ENCODE measurements around the gene SCP2. TPM values are rescaled to one million over a fixed set of nuclear protein-coding genes. Genes with fewer than 3 reads are reported as not detected.

The SCP2 gene
- total RNA-seq, 2 donors from 2014 or later = 69.3 to 99.4 TPM

DNA sequence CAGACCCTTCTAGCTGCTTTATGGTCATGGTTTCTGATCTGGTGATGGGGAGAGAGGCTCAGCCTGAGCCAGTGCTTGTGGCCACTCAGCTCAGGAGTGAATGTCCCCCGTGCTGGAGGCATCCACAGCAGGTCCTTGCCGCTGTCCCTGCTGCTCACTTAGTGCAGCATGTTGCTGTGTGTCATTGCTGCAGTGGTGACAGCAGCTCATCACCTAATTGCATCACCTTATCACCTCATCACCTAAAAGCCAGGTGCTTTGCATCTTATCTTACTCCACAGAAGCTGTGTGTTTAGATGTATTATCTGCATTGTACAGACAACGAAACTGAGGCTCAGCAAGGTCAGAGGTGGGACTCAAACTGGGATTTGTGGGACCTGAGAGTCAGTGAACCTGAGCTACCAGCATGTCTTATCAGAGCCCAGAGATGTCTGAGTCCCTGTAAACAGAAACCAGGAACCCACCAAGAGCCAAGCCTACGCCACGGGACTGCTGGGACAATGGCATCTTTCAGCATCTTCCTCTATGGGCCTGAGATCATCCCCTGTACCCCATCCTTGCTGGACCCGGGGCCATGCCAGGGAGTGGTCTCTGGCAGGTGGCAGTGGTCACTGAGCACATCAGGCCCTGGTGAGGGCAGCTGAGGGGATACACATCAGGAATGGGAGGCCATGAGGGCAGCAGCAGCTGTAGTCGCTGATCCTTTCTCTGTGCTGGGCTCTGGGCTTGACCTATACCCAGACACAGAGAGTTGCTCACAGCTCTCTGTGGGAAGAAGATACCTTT is 141.4 kb downstream of the SCP2 start:
- H3K4me3 Mint-ChIP-seq = no peak overlapping the region
- H3K9me3 Mint-ChIP-seq = no peaks in the 10 kb centered on the region
- peak; percentile 44 for DNase-seq

DNA sequence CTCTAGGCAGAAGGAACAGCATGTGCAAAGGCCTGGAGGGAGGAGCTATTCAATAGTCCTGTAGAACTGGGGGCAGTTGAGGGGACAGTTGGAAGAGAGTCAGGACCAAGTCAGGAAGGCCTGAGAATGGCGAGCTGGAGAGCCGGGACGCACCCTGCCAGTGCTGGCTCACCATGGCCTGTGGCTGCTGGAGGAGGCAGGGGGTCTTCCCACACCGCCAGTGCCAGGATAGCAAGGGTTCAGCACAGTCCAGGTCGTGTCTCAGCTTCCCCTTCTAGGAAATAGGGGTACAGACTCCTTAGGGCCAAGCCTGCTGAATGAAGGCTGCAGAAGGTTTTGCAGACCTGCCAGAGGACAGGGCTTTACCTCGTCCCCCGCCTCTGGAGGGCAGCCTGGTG is 142.2 kb downstream of the SCP2 start:
- peaks cover 40% of the 10 kb centered on the region for H3K27me3 ChIP-seq (ENCODE audit: control insufficient read depth, insufficient read depth, low read length, poor library complexity, severe bottlenecking)
- no peaks in the 10 kb centered on the region for H3K9me3 ChIP-seq (ENCODE audit: control insufficient read depth, low read length)
- H3K4me3 ChIP-seq (ENCODE audit: low read length) = no peak overlapping the region
- H3K27ac Mint-ChIP-seq = no peak overlapping the region
- H3K4me1 ChIP-seq (ENCODE audit: control insufficient read depth, insufficient read depth, low read length) = peaks cover 2% of the 10 kb centered on the region
- WGBS, 2 experiments (ENCODE audit: insufficient coverage in 1 of 2, insufficient read length in 1 of 2) = 91 to 94% methylated on average over 4 to 7 of the region's 7 CpGs
- H3K4me1 Mint-ChIP-seq = peaks cover 1% of the 10 kb centered on the region
- no peak overlapping the region for H3K4me3 Mint-ChIP-seq
- no peaks in the 10 kb centered on the region for H3K36me3 ChIP-seq (ENCODE audit: control insufficient read depth, insufficient read depth, low read length)
- no peaks in the 10 kb centered on the region for H3K9me3 Mint-ChIP-seq
- no peaks in the 10 kb centered on the region for H3K36me3 Mint-ChIP-seq (ENCODE audit: low read depth)
- H3K9ac ChIP-seq (ENCODE audit: extremely low read depth, low read length, poor library complexity, severe bottlenecking) = no peak overlapping the region
- H3K27ac ChIP-seq (ENCODE audit: low read depth, low read length) = no peak overlapping the region
- TF ChIP-seq, protein P1, sequence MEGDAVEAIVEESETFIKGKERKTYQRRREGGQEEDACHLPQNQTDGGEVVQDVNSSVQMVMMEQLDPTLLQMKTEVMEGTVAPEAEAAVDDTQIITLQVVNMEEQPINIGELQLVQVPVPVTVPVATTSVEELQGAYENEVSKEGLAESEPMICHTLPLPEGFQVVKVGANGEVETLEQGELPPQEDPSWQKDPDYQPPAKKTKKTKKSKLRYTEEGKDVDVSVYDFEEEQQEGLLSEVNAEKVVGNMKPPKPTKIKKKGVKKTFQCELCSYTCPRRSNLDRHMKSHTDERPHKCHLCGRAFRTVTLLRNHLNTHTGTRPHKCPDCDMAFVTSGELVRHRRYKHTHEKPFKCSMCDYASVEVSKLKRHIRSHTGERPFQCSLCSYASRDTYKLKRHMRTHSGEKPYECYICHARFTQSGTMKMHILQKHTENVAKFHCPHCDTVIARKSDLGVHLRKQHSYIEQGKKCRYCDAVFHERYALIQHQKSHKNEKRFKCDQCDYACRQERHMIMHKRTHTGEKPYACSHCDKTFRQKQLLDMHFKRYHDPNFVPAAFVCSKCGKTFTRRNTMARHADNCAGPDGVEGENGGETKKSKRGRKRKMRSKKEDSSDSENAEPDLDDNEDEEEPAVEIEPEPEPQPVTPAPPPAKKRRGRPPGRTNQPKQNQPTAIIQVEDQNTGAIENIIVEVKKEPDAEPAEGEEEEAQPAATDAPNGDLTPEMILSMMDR (conservative IDR thresholded peaks at IDR 0.05) = no peak
- H3K27me3 Mint-ChIP-seq (ENCODE audit: insufficient read depth) = peaks cover 30% of the 10 kb centered on the region
- peak; percentile 44 for DNase-seq

More for the DNA sequence above, 141.4 kb downstream of the SCP2 start:
- H3K27me3 Mint-ChIP-seq (ENCODE audit: insufficient read depth) = peaks cover 38% of the 10 kb centered on the region
- no peaks in the 10 kb centered on the region for H3K36me3 Mint-ChIP-seq (ENCODE audit: low read depth)
- H3K27me3 ChIP-seq (ENCODE audit: control insufficient read depth, insufficient read depth, low read length, poor library complexity, severe bottlenecking) = peaks cover 47% of the 10 kb centered on the region
- no peaks in the 10 kb centered on the region for H3K36me3 ChIP-seq (ENCODE audit: control insufficient read depth, insufficient read depth, low read length)
- H3K4me3 ChIP-seq (ENCODE audit: low read length) = no peak overlapping the region
- peaks cover 2% of the 10 kb centered on the region for H3K4me1 ChIP-seq (ENCODE audit: control insufficient read depth, insufficient read depth, low read length)
- H3K27ac ChIP-seq (ENCODE audit: low read depth, low read length) = no peak overlapping the region
- no peaks in the 10 kb centered on the region for H3K9me3 ChIP-seq (ENCODE audit: control insufficient read depth, low read length)
- H3K27ac Mint-ChIP-seq = no peak overlapping the region
- TF ChIP-seq, protein P1 (conservative IDR thresholded peaks at IDR 0.05) = no peak
- H3K9ac ChIP-seq (ENCODE audit: extremely low read depth, low read length, poor library complexity, severe bottlenecking) = no peak overlapping the region
- 89 to 90% methylated on average over 5 to 7 of the region's 7 CpGs for WGBS, 2 experiments (ENCODE audit: insufficient coverage in 1 of 2, insufficient read length in 1 of 2)
- H3K4me1 Mint-ChIP-seq = peaks cover 1% of the 10 kb centered on the region

DNA sequence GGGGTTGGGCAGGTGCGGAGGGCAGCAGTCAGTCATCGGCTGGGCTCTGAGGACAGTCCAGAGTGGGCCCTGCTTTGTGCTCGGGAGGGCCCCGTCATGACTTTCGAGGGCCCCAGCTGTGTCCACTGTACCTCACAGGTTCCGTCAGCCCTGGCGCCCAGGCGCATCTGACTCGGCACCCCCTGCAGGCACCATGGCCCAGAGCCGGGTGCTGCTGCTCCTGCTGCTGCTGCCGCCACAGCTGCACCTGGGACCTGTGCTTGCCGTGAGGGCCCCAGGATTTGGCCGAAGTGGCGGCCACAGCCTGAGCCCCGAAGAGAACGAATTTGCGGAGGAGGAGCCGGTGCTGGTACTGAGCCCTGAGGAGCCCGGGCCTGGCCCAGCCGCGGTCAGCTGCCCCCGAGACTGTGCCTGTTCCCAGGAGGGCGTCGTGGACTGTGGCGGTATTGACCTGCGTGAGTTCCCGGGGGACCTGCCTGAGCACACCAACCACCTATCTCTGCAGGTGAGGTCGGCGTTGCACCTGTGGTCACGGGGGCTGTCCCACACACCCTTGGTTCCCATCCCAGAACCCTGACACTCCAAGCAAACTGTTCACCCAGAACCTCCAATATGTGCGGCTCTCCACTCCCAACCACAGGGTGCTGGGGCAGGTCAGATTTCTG is 142.7 kb downstream of the SCP2 start:
- no peak overlapping the region for H3K9ac ChIP-seq (ENCODE audit: extremely low read depth, low read length, poor library complexity, severe bottlenecking)
- no peaks in the 10 kb centered on the region for H3K9me3 ChIP-seq (ENCODE audit: control insufficient read depth, low read length)
- Mint-ChIP-seq H3K4me3 (no peak overlapping the region), H3K27ac (no peak overlapping the region), H3K36me3 (ENCODE audit: low read depth) (no peaks in the 10 kb centered on the region), H3K27me3 (ENCODE audit: insufficient read depth) (peaks cover 25% of the 10 kb centered on the region), H3K9me3 (no peaks in the 10 kb centered on the region), H3K4me1 (peaks cover 1% of the 10 kb centered on the region)
- peak; percentile 46 for DNase-seq
- TF ChIP-seq, protein P1 (conservative IDR thresholded peaks at IDR 0.05) = no peak
- no peak overlapping the region for H3K4me3 ChIP-seq (ENCODE audit: low read length)
- H3K4me1 ChIP-seq (ENCODE audit: control insufficient read depth, insufficient read depth, low read length) = peaks cover 2% of the 10 kb centered on the region
- H3K27me3 ChIP-seq (ENCODE audit: control insufficient read depth, insufficient read depth, low read length, poor library complexity, severe bottlenecking) = peaks cover 35% of the 10 kb centered on the region
- H3K36me3 ChIP-seq (ENCODE audit: control insufficient read depth, insufficient read depth, low read length) = no peaks in the 10 kb centered on the region
- H3K27ac ChIP-seq (ENCODE audit: low read depth, low read length) = no peak overlapping the region
- 92 to 93% methylated on average over 26 to 31 of the region's 31 CpGs for WGBS, 2 experiments (ENCODE audit: insufficient coverage in 1 of 2, insufficient read length in 1 of 2)

Measured in endodermal cell (in vitro differentiated cells).